OCI-LY7 (cell line): ENCODE measurements around the gene CELF4. TPM values are rescaled to one million over a fixed set of nuclear protein-coding genes. Genes with fewer than 3 reads are reported as not detected.

Source experiments
- BruUV-seq: library from RNA; stranded (reverse); fragments of 400-500 nt; replicated peaks from 2 replicates; lab custom pipeline; 2021; lab: Mats Ljungman, UMichigan
- CTCF ChIA-PET: fragments of 300-600 bp; sonication (Branson Sonifier 250); formaldehyde crosslinking; loops from one replicate; lab custom pipeline; 2022; ENCODE audit warnings: antibody characterized with exemption; ENCODE audit not compliant: unreplicated experiment; lab: Charles Lee
- POLR2A ChIA-PET: fragments of 300-600 bp; sonication (Branson Sonifier 250); formaldehyde crosslinking; loops from one replicate; lab custom pipeline; 2022; ENCODE audit warnings: antibody characterized with exemption; lab: Charles Lee
- DNase-seq: peaks from one replicate; pipeline ENCODE4 v3.0.0-alpha.2; 2015; ENCODE audit warnings: low spot score
- H2AFZ ChIP-seq: fragments of 200-600 bp; sonication (generic), shearing (Covaris generic); 2 replicates; pipeline ENCODE4 v1.6.1; 2014; ENCODE audit warnings: mild to moderate bottlenecking, antibody characterized with exemption, low read length, moderate library complexity
- H3K27ac ChIP-seq: fragments of 200-600 bp; sonication (generic); 2 replicates; pipeline ENCODE4 v1.5.1; 2014; ENCODE audit warnings: mixed run types, low read depth, mild to moderate bottlenecking, moderate library complexity, low read length, inconsistent platforms; ENCODE audit not compliant: poor library complexity, severe bottlenecking
- H3K36me3 ChIP-seq: fragments of 200-600 bp; sonication (generic); 2 replicates; pipeline ENCODE4 v1.6.1; 2014; ENCODE audit warnings: mild to moderate bottlenecking, antibody characterized with exemption, low read length, moderate library complexity, mixed read lengths; ENCODE audit not compliant: insufficient read depth
- H3K4me1 ChIP-seq: fragments of 200-600 bp; sonication (generic); 2 replicates; pipeline ENCODE4 v1.5.1; 2014; ENCODE audit warnings: mild to moderate bottlenecking, low read length; ENCODE audit not compliant: insufficient read depth, poor library complexity, severe bottlenecking
- H3K4me2 ChIP-seq: fragments of 200-600 bp; sonication (generic); 2 replicates; pipeline ENCODE4 v1.6.1; 2014; ENCODE audit warnings: mild to moderate bottlenecking, low read length
- H3K4me3 ChIP-seq: fragments of 200-600 bp; sonication (generic); 2 replicates; pipeline ENCODE4 v1.5.1; 2014; ENCODE audit warnings: mild to moderate bottlenecking, low read depth, low read length; ENCODE audit not compliant: poor library complexity, severe bottlenecking
- H3K79me2 ChIP-seq: fragments of 200-600 bp; sonication (generic); 2 replicates; pipeline ENCODE4 v1.6.1; 2016; ENCODE audit warnings: low read depth, mild to moderate bottlenecking, low read length, moderate library complexity, mixed read lengths; ENCODE audit not compliant: insufficient read depth
- H3K9me2 ChIP-seq: fragments of 200-600 bp; sonication (generic); 2 replicates; pipeline ENCODE4 v1.6.1; 2016; ENCODE audit warnings: mild to moderate bottlenecking, low read length, mixed read lengths; ENCODE audit not compliant: insufficient read depth
- H3K9me3 ChIP-seq: fragments of 200-600 bp; sonication (generic); 2 replicates; pipeline ENCODE4 v1.6.1; 2014; ENCODE audit warnings: mild to moderate bottlenecking, mixed run types, low read length, mixed read lengths
- H4K20me1 ChIP-seq: fragments of 200-600 bp; sonication (generic); 2 replicates; pipeline ENCODE4 v1.6.1; 2014; ENCODE audit warnings: mild to moderate bottlenecking, antibody characterized with exemption, low read length, moderate library complexity, mixed read lengths; ENCODE audit not compliant: insufficient read depth
- EZH2phosphoT487 ChIP-seq: fragments of 200-600 bp; sonication (generic); IDR thresholded peaks from 2 replicates; pipeline ENCODE4 v1.6.1; 2018; ENCODE audit warnings: low read depth, borderline replicate concordance, mild to moderate bottlenecking, mixed run types, antibody characterized with exemption, low read length, moderate library complexity, mixed read lengths
- intact Hi-C: fragments of 100-400 bp; cut with micrococcal nuclease; formaldehyde crosslinking; loops from one replicate; pipeline ENCODE4 v1.10.0; 2022; ENCODE audit not compliant: unreplicated experiment
- total RNA-seq, 2 experiments: library from RNA; depleted of rRNA in 1 of 2; stranded (reverse); fragments of >200 nt in 1 of 2; shearing (Covaris generic) in 1 of 2; gene quantifications; 2 replicates each; pipeline ENCODE4 v1.2.3, GENCODE V29; 2014 to 2022
- TF ChIP-seq, protein P1 (sequence below): fragments of 200-600 bp; sonication (generic); conservative IDR thresholded peaks from 2 replicates; pipeline ENCODE4 v1.5.1; 2014; ENCODE audit warnings: mild to moderate bottlenecking, antibody characterized with exemption, low read length, moderate library complexity, mixed read lengths

CELF4 gene
- total RNA-seq, 2 experiments from 2014 or later: not detected

GRCh38 chr18:37274309-37275236 is 291.0 kb downstream of the CELF4 start:
- intact Hi-C loops: no loop called here
- H3K79me2 ChIP-seq: no peaks in the 10 kb centered on the region
- H4K20me1 ChIP-seq: no peaks in the 10 kb centered on the region
- no peak for DNase-seq
- no peak overlapping the region for H2AFZ ChIP-seq
- no peaks in the 10 kb centered on the region for H3K36me3 ChIP-seq
- CTCF ChIA-PET: no interaction called here
- no peak for TF ChIP-seq EZH2phosphoT487
- TF ChIP-seq, protein P1, sequence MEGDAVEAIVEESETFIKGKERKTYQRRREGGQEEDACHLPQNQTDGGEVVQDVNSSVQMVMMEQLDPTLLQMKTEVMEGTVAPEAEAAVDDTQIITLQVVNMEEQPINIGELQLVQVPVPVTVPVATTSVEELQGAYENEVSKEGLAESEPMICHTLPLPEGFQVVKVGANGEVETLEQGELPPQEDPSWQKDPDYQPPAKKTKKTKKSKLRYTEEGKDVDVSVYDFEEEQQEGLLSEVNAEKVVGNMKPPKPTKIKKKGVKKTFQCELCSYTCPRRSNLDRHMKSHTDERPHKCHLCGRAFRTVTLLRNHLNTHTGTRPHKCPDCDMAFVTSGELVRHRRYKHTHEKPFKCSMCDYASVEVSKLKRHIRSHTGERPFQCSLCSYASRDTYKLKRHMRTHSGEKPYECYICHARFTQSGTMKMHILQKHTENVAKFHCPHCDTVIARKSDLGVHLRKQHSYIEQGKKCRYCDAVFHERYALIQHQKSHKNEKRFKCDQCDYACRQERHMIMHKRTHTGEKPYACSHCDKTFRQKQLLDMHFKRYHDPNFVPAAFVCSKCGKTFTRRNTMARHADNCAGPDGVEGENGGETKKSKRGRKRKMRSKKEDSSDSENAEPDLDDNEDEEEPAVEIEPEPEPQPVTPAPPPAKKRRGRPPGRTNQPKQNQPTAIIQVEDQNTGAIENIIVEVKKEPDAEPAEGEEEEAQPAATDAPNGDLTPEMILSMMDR: no peak
- no peaks in the 10 kb centered on the region for H3K9me2 ChIP-seq
- BruUV-seq: no TSS peak
- no peaks in the 10 kb centered on the region for H3K4me1 ChIP-seq
- no peaks in the 10 kb centered on the region for H3K9me3 ChIP-seq
- no peak overlapping the region for H3K27ac ChIP-seq
- POLR2A ChIA-PET: no interaction called here
- no peak overlapping the region for H3K4me3 ChIP-seq
- no peak overlapping the region for H3K4me2 ChIP-seq

DNA sequence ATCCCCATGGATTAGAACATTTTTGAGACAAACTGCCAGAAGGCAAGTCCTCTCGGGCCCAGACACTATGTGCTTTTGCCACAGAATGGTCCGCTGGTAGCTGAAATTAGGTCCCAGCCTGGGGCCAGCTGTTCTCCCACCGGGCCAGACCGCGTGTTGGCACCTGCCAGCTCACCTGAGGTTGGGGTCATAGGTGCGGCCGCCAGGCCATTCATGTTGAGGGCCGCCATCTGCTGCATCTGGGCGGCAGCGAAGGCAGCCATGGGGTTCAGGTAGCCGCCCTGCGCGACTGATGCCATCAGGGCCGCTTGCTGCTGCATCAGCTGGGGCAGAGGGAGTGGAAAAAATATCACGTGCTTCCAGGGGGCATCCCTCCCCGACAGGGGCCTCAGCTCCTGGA is 292.8 kb downstream of the CELF4 start:
- no peaks in the 10 kb centered on the region for H3K9me3 ChIP-seq
- intact Hi-C loops: no loop called here
- TF ChIP-seq, protein P1: no peak
- no peak for TF ChIP-seq EZH2phosphoT487
- no peak overlapping the region for H2AFZ ChIP-seq
- no peaks in the 10 kb centered on the region for H3K4me1 ChIP-seq
- H3K4me2 ChIP-seq: no peak overlapping the region
- no peaks in the 10 kb centered on the region for H3K9me2 ChIP-seq
- H3K36me3 ChIP-seq: no peaks in the 10 kb centered on the region
- CTCF ChIA-PET: no interaction called here
- POLR2A ChIA-PET: no interaction called here
- DNase-seq: no peak
- no peak overlapping the region for H3K4me3 ChIP-seq
- H3K79me2 ChIP-seq: no peaks in the 10 kb centered on the region
- no peaks in the 10 kb centered on the region for H4K20me1 ChIP-seq
- no TSS peak for BruUV-seq
- H3K27ac ChIP-seq: no peak overlapping the region

DNA sequence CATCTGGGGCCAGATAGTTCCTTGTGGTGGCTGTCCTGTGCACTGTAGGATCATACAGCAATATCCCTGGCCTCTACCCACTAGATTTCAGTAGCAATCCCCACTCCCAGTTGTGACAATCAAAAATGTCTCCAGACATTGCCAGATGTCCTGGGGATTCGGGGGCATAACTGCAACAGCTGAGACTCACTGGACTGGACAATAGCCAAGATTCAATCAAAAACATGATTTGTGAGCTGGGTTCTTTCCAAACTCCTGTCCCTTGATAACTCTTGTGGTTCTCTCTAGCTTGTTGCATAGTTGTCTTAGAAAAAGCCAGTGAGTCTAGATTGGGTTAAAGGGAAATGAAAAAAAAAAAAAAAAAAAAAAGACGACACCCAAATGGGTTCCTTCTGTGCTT is 293.4 kb downstream of the CELF4 start:
- Histone ChIP-seq H3K4me1 (no peaks in the 10 kb centered on the region), H2AFZ (no peak overlapping the region), H3K36me3 (no peaks in the 10 kb centered on the region), H3K27ac (no peak overlapping the region), H4K20me1 (no peaks in the 10 kb centered on the region), H3K9me2 (no peaks in the 10 kb centered on the region), H3K79me2 (no peaks in the 10 kb centered on the region), H3K4me2 (no peak overlapping the region), H3K9me3 (no peaks in the 10 kb centered on the region), H3K4me3 (no peak overlapping the region)
- ChIA-PET CTCF (no interaction called here), POLR2A (interaction anchor here (0.6 kb wide), 1 partner anchor 33 kb away, joined by 4 read pairs; no protein-coding TSS in a partner anchor)
- intact Hi-C loops: no loop called here
- DNase-seq: no peak
- no peak for TF ChIP-seq EZH2phosphoT487
- TF ChIP-seq, protein P1: no peak
- BruUV-seq: no TSS peak
